HG02763 (cell line): Measurements from ENCODE around the gene MRPL40.

Source experiments
- ATAC-seq: cut with Tn5 transposase; IDR thresholded peaks from one replicate; pipeline ENCODE4 v1.9.1; 2021; ENCODE audit warnings: mild to moderate bottlenecking, moderate library complexity; ENCODE audit not compliant: unreplicated experiment

MRPL40 gene

GRCh38 chr22:19406281-19406811 lies 26.0 kb upstream of the MRPL40 start:
- no peak for ATAC-seq

GRCh38 chr22:19406846-19407245 lies 25.5 kb upstream of the MRPL40 start:
- ATAC-seq = no peak

- no peak for ATAC-seq
These were observed 24.4 kb upstream of the MRPL40 start for GRCh38 chr22:19407649-19408606.

- ATAC-seq = no peak
These were observed 21.2 kb upstream of the MRPL40 start for GRCh38 chr22:19410941-19411689.

- no peak for ATAC-seq
These were observed 20.7 kb upstream of the MRPL40 start for GRCh38 chr22:19411690-19412045.

GRCh38 chr22:19412478-19412877 lies 19.9 kb upstream of the MRPL40 start:
- ATAC-seq = no peak

- no peak for ATAC-seq
These were observed 19.4 kb upstream of the MRPL40 start for GRCh38 chr22:19412923-19413322.

GRCh38 chr22:19419086-19419463 lies 13.3 kb upstream of the MRPL40 start:
- ATAC-seq = no peak

GRCh38 chr22:19419464-19420178 lies 12.7 kb upstream of the MRPL40 start:
- no peak for ATAC-seq

GRCh38 chr22:19420321-19420720 lies 12.0 kb upstream of the MRPL40 start:
- ATAC-seq = no peak

- ATAC-seq = no peak
These were observed 9.7 kb upstream of the MRPL40 start for GRCh38 chr22:19422440-19423301.

- no peak for ATAC-seq
These were observed 8.2 kb upstream of the MRPL40 start for GRCh38 chr22:19424186-19424500.

GRCh38 chr22:19429950-19430889 lies 2.1 kb upstream of the MRPL40 start:
- no peak for ATAC-seq

GRCh38 chr22:19430890-19431541 lies 1.3 kb upstream of the MRPL40 start:
- peak; percentile 7 for ATAC-seq

- peak; percentile 52 for ATAC-seq
These were observed 654 bp upstream of the MRPL40 start, which contains the start of gene HIRA for GRCh38 chr22:19431649-19432132. HIRA (minus strand) TSS chr22:19431733; CDS start chr22:19431476, 257 bp downstream.

GRCh38 chr22:19434401-19434800 lies 2.1 kb downstream of the MRPL40 start:
- no peak for ATAC-seq

- no peak for ATAC-seq
These were observed 2.7 kb downstream of the MRPL40 start for GRCh38 chr22:19434829-19435580.
